CD14-positive monocyte (primary cell): ENCODE results near the gene EXOC3L4. TPM values are rescaled to one million over a fixed set of nuclear protein-coding genes. Genes with fewer than 3 reads are reported as not detected.

Experiments
- DNase-seq, 3 donors: peaks; one replicate each; pipeline ENCODE4 v3.0.0-alpha.2; 2011 to 2022
- H2AFZ ChIP-seq: 2 replicates; pipeline ENCODE4 v1.6.0; 2012; ENCODE audit warnings: mild to moderate bottlenecking, low read depth, low read length, inconsistent platforms; ENCODE audit not compliant: insufficient read depth, poor library complexity, severe bottlenecking
- H3K27ac ChIP-seq, 2 donors: 1 replicate in 1 of 2; 2 replicates in 1 of 2; pipeline ENCODE4 v1.5.1; 2012 to 2013; ENCODE audit warnings: low read length in 2 of 2, control low read depth in 1 of 2, inconsistent platforms in 1 of 2, low read depth in 1 of 2, mild to moderate bottlenecking in 1 of 2
- H3K27me3 ChIP-seq, 2 donors: one replicate each; pipeline versions ENCODE4 v1.6.0 to v1.6.1; 2011 to 2013; ENCODE audit warnings: low read length in 2 of 2; ENCODE audit not compliant: control insufficient read depth in 2 of 2, insufficient read depth in 2 of 2
- H3K36me3 ChIP-seq, 2 donors: replicated peaks in 1 of 2; 1 replicate in 1 of 2; 2 replicates in 1 of 2; pipeline versions ENCODE4 v1.5.1 to v1.6.1; 2012 to 2013; ENCODE audit warnings: low read length in 2 of 2, control low read depth in 1 of 2, inconsistent platforms in 1 of 2, mild to moderate bottlenecking in 1 of 2; ENCODE audit not compliant: insufficient read depth in 2 of 2, control insufficient read depth in 1 of 2
- H3K4me1 ChIP-seq, 2 donors: 1 replicate in 1 of 2; 2 replicates in 1 of 2; pipeline versions ENCODE4 v1.5.1 to v1.6.1; 2012 to 2013; ENCODE audit warnings: low read length in 2 of 2, control low read depth in 1 of 2, inconsistent platforms in 1 of 2, mild to moderate bottlenecking in 1 of 2, moderate library complexity in 1 of 2; ENCODE audit not compliant: insufficient read depth in 2 of 2, control insufficient read depth in 1 of 2
- H3K4me2 ChIP-seq: replicated peaks from 2 replicates; pipeline ENCODE3; 2012; ENCODE audit warnings: low read length, moderate library complexity, mild to moderate bottlenecking; ENCODE audit not compliant: poor library complexity, severe bottlenecking; ENCODE audit errors: extremely low read depth
- H3K4me3 ChIP-seq, 3 experiments: fragments of 200-600 bp in 1 of 3; sonication (generic) in 1 of 3; replicated peaks in 1 of 3; 1 replicate in 2 of 3; 2 replicates in 1 of 3; pipeline ENCODE4 v1.5.1; 2011 to 2013; ENCODE audit warnings: low read length in 3 of 3, mild to moderate bottlenecking in 3 of 3, control low read depth in 2 of 3, low read depth in 2 of 3, inconsistent platforms in 1 of 3, moderate library complexity in 1 of 3
- H3K79me2 ChIP-seq: 2 replicates; pipeline ENCODE4 v1.6.0; 2012; ENCODE audit warnings: mild to moderate bottlenecking, control low read depth, inconsistent platforms, low read length, moderate library complexity; ENCODE audit not compliant: insufficient read depth
- H3K9ac ChIP-seq: 2 replicates; pipeline ENCODE4 v1.6.0; 2017; ENCODE audit warnings: low read length, mild to moderate bottlenecking; ENCODE audit not compliant: insufficient read depth, poor library complexity, severe bottlenecking
- H3K9me3 ChIP-seq, 2 donors: replicated peaks in 1 of 2; 1 replicate in 1 of 2; 2 replicates in 1 of 2; pipeline versions ENCODE4 v1.5.1 to v1.6.1; 2012 to 2013; ENCODE audit warnings: low read length in 2 of 2, control low read depth in 1 of 2; ENCODE audit not compliant: control insufficient read depth in 1 of 2, insufficient read depth in 1 of 2
- H4K20me1 ChIP-seq: 2 replicates; pipeline ENCODE4 v1.6.0; 2012; ENCODE audit warnings: mild to moderate bottlenecking, low read length, control low read depth, moderate library complexity; ENCODE audit not compliant: insufficient read depth
- H3K27ac Mint-ChIP-seq, 7 donors: one replicate each; pipeline ENCODE4 v1.8.0; 2020; ENCODE audit warnings: mild to moderate bottlenecking in 7 of 7, mixed read lengths in 7 of 7, moderate library complexity in 6 of 7, inconsistent platforms in 2 of 7
- H3K27me3 Mint-ChIP-seq, 3 donors: one replicate each; pipeline ENCODE4 v1.8.0; 2021 to 2022; ENCODE audit warnings: low read depth in 3 of 3, mild to moderate bottlenecking in 3 of 3, mixed read lengths in 3 of 3, moderate library complexity in 3 of 3, inconsistent platforms in 1 of 3
- H3K36me3 Mint-ChIP-seq, 2 donors: one replicate each; pipeline ENCODE4 v1.8.0; 2020; ENCODE audit warnings: mixed read lengths in 2 of 2, inconsistent platforms in 1 of 2, mild to moderate bottlenecking in 1 of 2
- H3K4me1 Mint-ChIP-seq: one replicate; pipeline ENCODE4 v1.8.0; 2020; ENCODE audit warnings: mild to moderate bottlenecking, mixed read lengths
- H3K4me3 Mint-ChIP-seq, 2 donors: one replicate each; pipeline ENCODE4 v1.8.0; 2020; ENCODE audit warnings: mild to moderate bottlenecking in 2 of 2, mixed read lengths in 2 of 2, moderate library complexity in 1 of 2
- H3K9me3 Mint-ChIP-seq, 7 donors: one replicate each; pipeline ENCODE4 v1.8.0; 2020 to 2022; ENCODE audit warnings: mixed read lengths in 7 of 7, mild to moderate bottlenecking in 6 of 7, moderate library complexity in 6 of 7, inconsistent platforms in 2 of 7
- WGBS: methylation state at CpG from one replicate; pipeline ENCODE4 v1.1.5; 2013; ENCODE audit warnings: missing lambda C conversion rate; ENCODE audit not compliant: insufficient coverage; 5-methylcytosine and 5-hydroxymethylcytosine counted together
- intact Hi-C, 2 donors: fragments of 100-400 bp; cut with micrococcal nuclease; formaldehyde crosslinking; loops; one replicate each; pipeline versions ENCODE4 v1.15.0 to v1.15.1; 2023
- polyA plus RNA-seq, 3 donors: library from polyadenylated mRNA; depleted of rRNA in 1 of 3; unstranded in 2 of 3; stranded (reverse) in 1 of 3; fragments of 300-500 nt in 2 of 3; fragments of >200 nt in 1 of 3; fragmentation: Illumina TruSeq in 2 of 3; gene quantifications; 1 replicate in 2 of 3; 2 replicates in 1 of 3; pipeline ENCODE4 v1.2.3, GENCODE V29; 2012 to 2021
- TF ChIP-seq, protein P1 (sequence below): fragments of 200-600 bp; IDR thresholded peaks from one replicate; pipeline ENCODE4 v1.8.0; 2022; ENCODE audit warnings: antibody characterized with exemption, mild to moderate bottlenecking

EXOC3L4 gene
- polyA plus RNA-seq, 3 donors: 0.17 TPM; not detected in 2

DNA sequence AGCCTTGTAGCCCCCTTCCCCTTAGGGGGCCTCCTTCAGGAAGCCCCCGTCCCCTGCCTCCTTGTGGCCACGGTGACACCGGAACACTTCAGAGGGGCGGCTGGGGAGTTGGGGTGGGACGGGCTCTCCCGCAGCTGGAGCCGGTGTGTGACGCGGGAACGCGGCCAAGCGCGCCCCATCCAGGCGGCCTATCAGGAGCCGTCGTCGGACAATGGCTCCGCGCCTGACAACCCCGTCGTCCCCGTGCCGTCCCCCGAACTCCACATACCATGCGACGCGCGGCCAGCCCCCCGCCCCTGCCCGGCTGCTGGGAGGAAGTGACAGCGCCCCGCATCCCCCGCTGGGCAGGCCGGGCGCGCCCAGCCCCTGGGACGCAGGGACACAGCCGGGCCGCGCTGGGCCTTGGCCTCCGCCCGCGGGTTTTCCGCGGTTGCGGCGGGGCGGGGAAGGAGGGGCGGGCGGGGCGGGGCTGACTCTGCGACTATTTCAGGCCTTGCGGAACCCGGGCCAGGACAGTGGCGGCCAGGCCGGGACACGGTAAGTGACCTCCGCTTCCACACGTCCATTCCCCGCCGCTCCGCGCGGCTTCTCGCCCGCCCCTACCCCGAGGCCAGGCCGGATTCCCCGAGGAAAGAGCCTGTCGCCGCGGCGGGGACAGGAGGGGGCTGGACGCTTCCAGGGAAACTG, 28.6 kb downstream of the EXOC3L4 start, which contains the start of gene TNFAIP2:
TNFAIP2 (plus strand) TSS at position 515 of the 687 bp plus-strand sequence. CDS start 2,997 bp downstream, outside the sequence.
- TF ChIP-seq, protein P1, sequence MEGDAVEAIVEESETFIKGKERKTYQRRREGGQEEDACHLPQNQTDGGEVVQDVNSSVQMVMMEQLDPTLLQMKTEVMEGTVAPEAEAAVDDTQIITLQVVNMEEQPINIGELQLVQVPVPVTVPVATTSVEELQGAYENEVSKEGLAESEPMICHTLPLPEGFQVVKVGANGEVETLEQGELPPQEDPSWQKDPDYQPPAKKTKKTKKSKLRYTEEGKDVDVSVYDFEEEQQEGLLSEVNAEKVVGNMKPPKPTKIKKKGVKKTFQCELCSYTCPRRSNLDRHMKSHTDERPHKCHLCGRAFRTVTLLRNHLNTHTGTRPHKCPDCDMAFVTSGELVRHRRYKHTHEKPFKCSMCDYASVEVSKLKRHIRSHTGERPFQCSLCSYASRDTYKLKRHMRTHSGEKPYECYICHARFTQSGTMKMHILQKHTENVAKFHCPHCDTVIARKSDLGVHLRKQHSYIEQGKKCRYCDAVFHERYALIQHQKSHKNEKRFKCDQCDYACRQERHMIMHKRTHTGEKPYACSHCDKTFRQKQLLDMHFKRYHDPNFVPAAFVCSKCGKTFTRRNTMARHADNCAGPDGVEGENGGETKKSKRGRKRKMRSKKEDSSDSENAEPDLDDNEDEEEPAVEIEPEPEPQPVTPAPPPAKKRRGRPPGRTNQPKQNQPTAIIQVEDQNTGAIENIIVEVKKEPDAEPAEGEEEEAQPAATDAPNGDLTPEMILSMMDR: no peak
- peak within 1 kb of the TSS; percentile 99 for H3K27ac ChIP-seq
- H4K20me1 ChIP-seq: peaks cover 45% of the 10 kb centered on the region
- H3K27me3 ChIP-seq: no peaks in the 10 kb centered on the region
- peak within 1 kb of the TSS; percentile 70 to 95 (median 95) for H3K4me3 ChIP-seq
- no peaks in the 10 kb centered on the region for H3K9me3 ChIP-seq
- peaks cover 26 to 30% of the 10 kb centered on the region in 2 donors for H3K36me3 ChIP-seq
- Mint-ChIP-seq H3K4me1 (peaks cover 64% of the 10 kb centered on the region), H3K27me3 (peaks cover 0 to 2% (median 0%) of the 10 kb centered on the region in 3 donors), H3K27ac (peak within 1 kb of the TSS; percentile 96 to 99 (median 98)), H3K9me3 (peaks cover 0 to 2% (median 0%) of the 10 kb centered on the region in 7 donors), H3K4me3 (peak within 1 kb of the TSS; percentile 95 to 98), H3K36me3 (peaks cover 23 to 35% of the 10 kb centered on the region in 2 donors)
- H2AFZ ChIP-seq: peak within 1 kb of the TSS; percentile 66
- WGBS: under 1% methylated on average over 70 of the region's 74 CpGs
- peak within 1 kb of the TSS; percentile 84 for H3K4me2 ChIP-seq
- H3K4me1 ChIP-seq: peaks cover 75 to 90% of the 10 kb centered on the region in 2 donors
- peak; percentile 66 to 91 (median 74) for DNase-seq
- intact Hi-C loops: loop anchor here in 1 of 2 donors (2.0 kb wide), 1 partner anchor 18 kb away; no protein-coding TSS in a partner anchor
- H3K79me2 ChIP-seq: peaks cover 65% of the 10 kb centered on the region
- H3K9ac ChIP-seq: peak within 1 kb of the TSS; percentile 95

DNA sequence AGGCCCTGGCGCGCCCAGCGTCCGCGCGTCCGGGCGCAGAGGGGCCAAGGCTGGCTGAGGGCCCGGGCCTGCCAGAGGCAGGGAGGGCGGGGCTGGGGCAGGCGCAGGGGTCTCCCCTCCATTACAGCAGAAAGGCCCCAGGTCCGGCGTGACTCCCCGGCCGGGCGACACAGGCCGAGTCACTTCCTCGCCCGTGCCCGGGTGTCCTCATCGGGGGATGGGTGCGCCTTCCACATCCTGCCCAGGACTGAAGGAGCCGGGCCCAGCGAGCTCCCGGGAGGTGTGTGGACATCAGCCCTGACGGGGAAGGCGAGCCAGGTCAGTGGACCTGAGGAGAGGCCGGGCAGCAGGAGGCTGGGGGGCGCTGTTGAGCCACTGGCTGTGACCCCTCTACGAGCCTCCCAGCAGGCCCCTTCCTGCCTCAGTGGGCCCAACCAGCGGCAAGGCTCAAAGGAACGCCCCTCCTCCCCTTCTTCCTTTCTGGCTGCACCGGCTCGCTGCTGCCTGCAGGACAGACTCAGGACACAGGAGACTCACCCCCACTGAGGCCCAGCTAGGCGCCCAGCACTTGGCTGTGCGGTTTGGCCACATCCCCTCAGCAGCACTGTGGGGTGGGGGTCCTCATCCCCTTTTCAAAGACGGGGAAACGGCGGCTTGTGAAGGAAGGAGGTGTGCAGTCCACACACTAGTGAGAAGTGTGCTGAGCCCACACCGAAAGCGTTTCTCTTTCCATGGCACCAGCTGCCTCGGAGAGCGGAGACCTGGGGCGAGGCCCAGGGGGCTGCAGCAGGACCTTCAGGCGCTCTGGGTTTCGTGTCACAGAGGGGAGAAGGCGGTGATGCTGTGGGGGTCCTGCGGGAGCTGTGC, 29.3 kb downstream of the EXOC3L4 start:
- peak overlapping the region; percentile 84 for H3K4me2 ChIP-seq
- DNase-seq: peak; percentile 55 to 84 (median 61)
- intact Hi-C loops: loop anchor here (1.0 to 2.0 kb wide), 2 partner anchors 19 kb away; no protein-coding TSS in a partner anchor
- peak overlapping the region; percentile 99 for H3K27ac ChIP-seq
- H3K36me3 Mint-ChIP-seq: peaks cover 31 to 43% of the 10 kb centered on the region in 2 donors
- H3K4me3 ChIP-seq: peak overlapping the region; percentile 70 to 95 (median 95)
- peaks cover 33 to 38% of the 10 kb centered on the region in 2 donors for H3K36me3 ChIP-seq
- H3K79me2 ChIP-seq: peaks cover 72% of the 10 kb centered on the region
- no peaks in the 10 kb centered on the region for H3K9me3 ChIP-seq
- H3K4me1 Mint-ChIP-seq: peaks cover 64% of the 10 kb centered on the region
- peaks cover 53% of the 10 kb centered on the region for H4K20me1 ChIP-seq
- no peaks in the 10 kb centered on the region for H3K27me3 ChIP-seq
- no peaks in the 10 kb centered on the region for H3K27me3 Mint-ChIP-seq
- peaks cover 0 to 2% (median 0%) of the 10 kb centered on the region in 7 donors for H3K9me3 Mint-ChIP-seq
- H3K27ac Mint-ChIP-seq: peak overlapping the region; percentile 86 to 96 (median 91)
- TF ChIP-seq, protein P1: peak; percentile 63
- peak overlapping the region; percentile 95 to 98 for H3K4me3 Mint-ChIP-seq
- 9% methylated on average over 41 of the region's 48 CpGs for WGBS
- H3K9ac ChIP-seq: peak overlapping the region; percentile 95
- no peak overlapping the region for H2AFZ ChIP-seq
- peaks cover 69 to 90% of the 10 kb centered on the region in 2 donors for H3K4me1 ChIP-seq
